Stimulated activated CD8-positive, alpha-beta memory T cell treated with anti-CD3 and anti-CD28 coated beads, Interleukin-12 subunit alpha, Interleukin-12 subunit beta, amount 100 ng/mL, for 24 hours (primary cell): ENCODE results near the gene SIGLEC10.

ENCODE experiments used
- DNase-seq: peaks from one replicate; pipeline ENCODE4 v3.0.0-alpha.2; 2020; ENCODE audit errors: extremely low read depth

Gene SIGLEC10

GRCh38 chr19:51396175-51396574 is 21.3 kb downstream of the SIGLEC10 start:
- DNase-seq = no peak

GRCh38 chr19:51394050-51394836 is 23.2 kb downstream of the SIGLEC10 start:
- DNase-seq = peak; percentile 76

- no peak for DNase-seq
Measured at GRCh38 chr19:51392701-51393100, 24.7 kb downstream of the SIGLEC10 start.

DNA sequence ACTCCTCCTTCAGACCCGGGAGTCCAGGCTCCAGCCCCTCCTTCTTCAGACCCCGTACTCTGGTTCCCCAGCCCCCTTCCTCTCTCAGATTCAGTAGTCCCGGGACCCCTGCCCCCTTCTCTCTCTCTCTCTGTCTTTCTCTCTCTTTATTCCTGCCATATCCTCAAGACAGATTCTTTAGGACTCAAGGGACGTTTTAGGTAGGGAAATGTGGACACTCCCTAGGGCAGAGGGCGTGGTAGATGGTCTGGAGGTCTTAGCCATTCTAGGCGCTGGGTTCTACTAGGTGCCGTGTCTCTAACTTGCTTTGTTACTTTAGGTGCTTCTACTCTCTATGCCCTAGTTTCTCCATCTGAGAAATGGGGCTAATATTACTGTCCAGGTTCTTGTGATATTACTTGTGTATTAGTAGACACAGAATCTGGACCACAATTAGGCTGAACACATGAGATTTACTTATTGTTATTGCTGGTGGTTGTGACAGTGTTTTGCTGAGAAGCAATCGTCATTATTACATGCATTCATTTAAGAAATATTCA is 26.3 kb downstream of the SIGLEC10 start:
- no peak for DNase-seq

GRCh38 chr19:51389143-51389542 is 28.3 kb downstream of the SIGLEC10 start:
- DNase-seq = no peak

DNA sequence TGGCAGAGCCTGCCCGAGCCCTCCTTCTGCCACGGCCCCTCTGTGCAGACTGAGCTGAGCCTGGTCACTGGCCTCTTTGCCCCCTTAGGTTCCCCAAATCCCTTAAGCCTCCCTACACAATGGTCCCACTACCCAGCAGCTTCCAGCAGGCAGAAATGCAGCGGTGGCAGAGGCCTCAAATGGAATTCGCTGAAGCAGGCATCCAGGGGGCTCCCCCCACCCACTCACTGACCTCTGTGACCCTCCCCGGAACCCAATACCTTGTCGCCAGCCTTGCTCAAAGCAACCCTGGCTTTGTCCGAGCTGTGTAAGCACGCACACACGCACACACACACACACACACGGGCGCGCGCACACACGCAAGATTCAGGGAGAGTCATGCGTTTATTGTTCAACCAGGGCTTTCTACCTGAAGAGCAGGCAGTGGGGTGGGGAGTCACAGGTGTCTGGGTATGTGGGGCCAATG is 29.5 kb downstream of the SIGLEC10 start, which contains the start of gene LIM2:
Gene LIM2, minus strand, starts transcription at position 51 of the 466 bp plus-strand sequence. CDS start 531 bp downstream, outside the sequence.
- no peak for DNase-seq

GRCh38 chr19:51386882-51387520 is 30.4 kb downstream of the SIGLEC10 start:
- no peak for DNase-seq

GRCh38 chr19:51382004-51382403 is 35.4 kb downstream of the SIGLEC10 start:
- DNase-seq = no peak

GRCh38 chr19:51380379-51380778 is 37.1 kb downstream of the SIGLEC10 start:
- no peak for DNase-seq

- no peak for DNase-seq
Measured at GRCh38 chr19:51377422-51377821, 40.0 kb downstream of the SIGLEC10 start.

DNA sequence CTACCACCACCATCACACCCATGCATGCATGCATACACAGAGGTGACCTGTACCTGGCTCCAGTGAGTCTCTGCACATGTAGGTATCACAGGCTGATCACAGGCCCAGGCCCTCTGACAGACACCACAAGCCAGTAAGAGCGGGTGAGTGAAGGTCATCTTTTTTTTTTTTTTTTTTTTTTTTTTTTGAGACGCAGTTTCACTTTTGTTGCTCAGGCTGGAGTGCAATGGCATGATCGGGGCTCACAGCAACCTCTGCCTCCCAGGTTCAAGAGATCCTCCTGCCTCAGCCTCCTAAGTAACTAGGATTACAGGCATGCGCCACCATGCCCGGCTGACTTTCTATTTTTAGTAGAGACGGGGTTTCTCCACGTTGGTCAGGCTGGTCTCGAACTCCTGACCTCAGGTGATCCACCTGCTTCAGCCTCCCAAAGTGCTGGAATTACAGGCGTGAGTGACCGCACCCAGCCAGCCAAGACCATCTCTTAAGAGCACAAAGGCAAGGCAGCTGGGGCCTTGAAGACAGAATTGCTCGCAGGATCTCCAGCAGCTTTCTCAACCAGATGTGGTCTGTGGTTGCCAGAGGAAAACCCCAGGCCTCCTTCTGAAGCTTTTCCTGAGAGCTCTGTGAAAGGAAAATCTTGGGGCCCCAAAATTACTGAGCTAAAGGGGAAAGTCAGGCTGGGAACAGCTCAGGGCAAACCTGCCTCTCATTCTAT is 41.8 kb downstream of the SIGLEC10 start:
- DNase-seq = no peak

GRCh38 chr19:51372649-51373504 is 44.6 kb downstream of the SIGLEC10 start, which contains the start of gene NKG7:
TSS of gene NKG7 (minus strand) at chr19:51372654. CDS start at chr19:51372535, 119 bp downstream.
- peak; percentile 72 for DNase-seq

- no peak for DNase-seq
Measured at GRCh38 chr19:51372021-51372648, 45.3 kb downstream of the SIGLEC10 start.

DNA sequence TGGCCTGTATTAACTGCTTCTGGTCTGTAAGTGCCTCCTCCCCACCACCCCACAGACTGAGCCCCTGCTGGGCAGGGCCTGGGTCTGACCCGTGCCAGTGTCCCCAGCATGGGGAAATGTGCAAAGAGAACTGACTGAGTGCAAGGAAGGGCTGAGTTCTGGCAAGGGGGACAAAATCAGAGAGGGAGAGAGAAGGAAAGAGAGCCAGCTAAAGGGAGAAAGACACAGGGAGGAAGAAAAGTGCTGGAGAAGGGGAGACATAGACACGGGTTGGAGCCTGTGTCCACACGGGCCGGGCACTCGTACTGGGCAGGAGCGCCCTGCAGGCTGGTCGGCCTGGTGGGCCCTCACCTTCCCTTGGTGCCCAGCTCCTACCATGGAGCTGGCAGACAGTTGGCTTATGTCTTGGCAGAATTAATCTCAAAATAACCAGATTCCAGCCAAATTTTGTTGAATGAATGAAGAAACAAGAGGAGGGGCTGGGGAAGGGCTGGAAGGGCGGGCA is 46.2 kb downstream of the SIGLEC10 start:
- DNase-seq = no peak

GRCh38 chr19:51370230-51370629 is 47.2 kb downstream of the SIGLEC10 start:
- DNase-seq = no peak

GRCh38 chr19:51368366-51369282 is 48.8 kb downstream of the SIGLEC10 start, which contains the start of gene CLDND2:
TSS of gene CLDND2 (minus strand) at chr19:51369003. CDS start at chr19:51368577, 426 bp downstream.
- no peak for DNase-seq

DNA sequence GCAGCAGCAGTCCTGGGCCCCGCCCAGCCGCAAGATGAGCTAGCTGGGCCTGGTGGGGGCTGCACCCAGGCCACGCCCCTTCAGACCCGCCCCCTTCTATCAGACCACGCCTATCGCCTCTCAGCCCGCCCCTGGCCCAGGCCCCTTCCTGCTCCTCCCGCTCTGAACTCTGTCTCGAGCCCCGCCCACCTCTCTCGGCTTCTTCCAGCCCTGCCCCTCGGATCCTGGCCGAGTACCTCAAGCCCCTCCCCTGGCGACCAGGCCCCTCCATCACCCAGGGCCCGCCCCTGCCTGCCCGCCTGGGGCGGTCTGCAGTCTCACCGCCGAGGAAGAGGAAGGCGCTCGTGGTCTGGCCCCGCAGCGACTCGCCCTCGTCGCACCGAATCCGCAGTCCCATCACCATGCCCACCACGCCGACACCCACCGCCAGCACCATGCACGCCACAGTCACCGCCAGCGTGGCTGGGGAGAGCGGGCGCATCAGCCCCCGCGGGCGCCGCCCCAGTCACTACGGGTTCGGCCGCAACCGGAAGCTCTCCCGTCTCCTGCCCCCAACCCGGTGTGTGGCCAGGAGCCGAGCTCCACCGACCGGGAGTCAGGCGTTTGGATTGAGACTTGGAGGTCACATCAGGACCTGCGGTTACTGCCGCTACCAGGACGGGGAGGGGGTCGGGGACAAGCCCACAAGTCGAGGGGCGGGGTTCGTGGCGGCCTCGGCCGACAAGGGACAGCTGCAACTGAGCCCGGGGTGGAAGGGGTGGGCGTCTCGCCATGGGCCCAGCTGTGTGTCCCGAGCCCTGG is 49.7 kb downstream of the SIGLEC10 start:
- peak; percentile 97 for DNase-seq

GRCh38 chr19:51367255-51367564 is 50.2 kb downstream of the SIGLEC10 start:
- no peak for DNase-seq
